ENCODE measurements around the gene TLE2. TPM values are rescaled to one million over a fixed set of nuclear protein-coding genes. Genes with fewer than 3 reads are reported as not detected.

The TLE2 gene
- total RNA-seq, 1 experiment from 2014 or later: 6.2 TPM

- H3K36me3 ChIP-seq (ENCODE audit: control insufficient read depth, insufficient read depth, low read length): no peaks in the 10 kb centered on the region
- in situ Hi-C loops (cut with HindIII; ENCODE audit: low pct_unique_long_range_greater_than_20kb, low sequenced_read_pairs): no loop called here
- no peak overlapping the region for H3K27ac ChIP-seq (ENCODE audit: low read length)
- DNase-seq (ENCODE audit: low read depth, low spot score): no peak
- H3K9me3 ChIP-seq (ENCODE audit: control insufficient read depth, insufficient read depth, low read depth, low read length): no peaks in the 10 kb centered on the region
- H3K4me3 ChIP-seq (ENCODE audit: low read depth in 2 of 2, low read length in 2 of 2): no peak overlapping the region
- CTCF ChIA-PET: no interaction called here
- POLR2A ChIA-PET: no interaction called here
- intact Hi-C loops (cut with micrococcal nuclease; ENCODE audit: unreplicated experiment): no loop called here
- H3K27me3 ChIP-seq (ENCODE audit: control insufficient read depth, insufficient read depth, low read length): no peaks in the 10 kb centered on the region
- TF ChIP-seq TCF7L2 (IDR thresholded peaks at IDR 0.05; ENCODE audit: low read depth, low read length) (no peak), POLR2AphosphoS5 (IDR thresholded peaks at IDR 0.05; ENCODE audit: low read depth, low read length) (no peak), CTCF (IDR thresholded peaks at IDR 0.05) (no peak), SIN3A (IDR thresholded peaks at IDR 0.05; ENCODE audit: borderline replicate concordance, insufficient read depth, low read depth, low read length) (no peak), REST (IDR thresholded peaks at IDR 0.05; ENCODE audit: insufficient read depth in 1 of 2, low read depth in 2 of 2, low read length in 1 of 2) (no peak)
- BruUV-seq (replicated peaks): no TSS peak
- ATAC-seq: no peak
- no peaks in the 10 kb centered on the region; the same call in 1 of the 2 replicates for H3K4me1 ChIP-seq (ENCODE audit: control insufficient read depth, insufficient read depth, low read length)
These were observed 42.7 kb upstream of the TLE2 start for GRCh38 chr19:3071768-3072167.

- ChIA-PET POLR2A (no interaction called here), CTCF (no interaction called here)
- Histone ChIP-seq H3K36me3 (ENCODE audit: control insufficient read depth, insufficient read depth, low read length) (no peaks in the 10 kb centered on the region), H3K27ac (ENCODE audit: low read length) (no peak overlapping the region), H3K27me3 (ENCODE audit: control insufficient read depth, insufficient read depth, low read length) (no peaks in the 10 kb centered on the region), H3K4me3 (ENCODE audit: low read depth in 2 of 2, low read length in 2 of 2) (no peak overlapping the region), H3K4me1 (ENCODE audit: control insufficient read depth, insufficient read depth, low read length) (peaks cover 2% of the 10 kb centered on the region), H3K9me3 (ENCODE audit: control insufficient read depth, insufficient read depth, low read depth, low read length) (no peaks in the 10 kb centered on the region)
- TF ChIP-seq CTCF (IDR thresholded peaks at IDR 0.05) (no peak), POLR2AphosphoS5 (IDR thresholded peaks at IDR 0.05; ENCODE audit: low read depth, low read length) (no peak), SIN3A (IDR thresholded peaks at IDR 0.05; ENCODE audit: borderline replicate concordance, insufficient read depth, low read depth, low read length) (no peak), REST (IDR thresholded peaks at IDR 0.05; ENCODE audit: insufficient read depth in 1 of 2, low read depth in 2 of 2, low read length in 1 of 2) (no peak), TCF7L2 (IDR thresholded peaks at IDR 0.05; ENCODE audit: low read depth, low read length) (no peak)
- no peak for DNase-seq (ENCODE audit: low read depth, low spot score)
- no peak for ATAC-seq
- no TSS peak for BruUV-seq (replicated peaks)
- in situ Hi-C loops (cut with HindIII; ENCODE audit: low pct_unique_long_range_greater_than_20kb, low sequenced_read_pairs): no loop called here
- intact Hi-C loops (cut with micrococcal nuclease; ENCODE audit: unreplicated experiment): no loop called here
These were observed 39.0 kb upstream of the TLE2 start for GRCh38 chr19:3068071-3068470.

All from Panc1 (cell line).